ENCODE data around the gene KCNJ15. TPM values are rescaled to one million over a fixed set of nuclear protein-coding genes. Genes with fewer than 3 reads are reported as not detected.

Gene KCNJ15
- total RNA-seq, 1 donor from 2014 or later, result 14.8 TPM

DNA sequence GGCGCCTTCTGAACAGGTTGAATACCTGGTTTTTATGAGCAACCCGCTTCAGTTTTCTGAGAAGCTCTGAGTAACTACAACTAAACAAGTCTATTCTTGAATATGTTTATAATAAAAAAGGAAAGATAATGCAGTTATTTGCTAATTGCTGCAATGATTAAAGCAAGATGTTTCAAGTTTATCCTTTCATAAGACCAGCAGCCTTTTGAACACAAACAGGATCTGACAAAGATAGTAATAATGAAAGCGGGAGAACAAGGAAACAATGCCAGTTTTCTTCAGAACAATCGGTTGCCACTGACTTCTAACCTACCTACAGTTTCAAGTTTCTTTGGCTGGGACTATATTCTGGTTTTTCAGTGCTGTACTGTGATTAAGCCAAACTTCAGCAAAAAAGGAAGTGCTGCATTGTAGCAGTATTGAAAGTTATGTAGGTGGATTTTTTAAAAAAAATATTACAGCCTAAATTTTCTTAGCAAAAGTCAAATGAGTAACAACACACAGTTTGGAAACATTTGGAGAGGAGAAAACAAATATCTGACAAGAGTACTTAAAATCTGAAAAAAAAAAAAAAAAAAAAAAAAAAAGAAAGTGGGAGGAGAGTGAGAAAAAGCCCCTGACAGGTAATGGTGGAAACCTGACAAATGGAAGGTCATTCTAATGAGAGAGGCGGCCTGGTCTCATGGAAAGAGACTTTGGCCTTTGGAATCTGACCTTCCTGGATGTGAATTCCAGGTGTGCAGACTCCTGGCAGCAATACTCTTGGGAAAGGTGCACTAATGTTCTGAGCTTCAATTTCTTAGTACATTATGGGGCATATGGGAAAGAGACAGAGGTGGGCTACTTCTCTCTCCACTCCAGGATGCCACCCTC is 11.4 kb downstream of the KCNJ15 start:
- DNase-seq (ENCODE audit: low read depth), result no peak

DNA sequence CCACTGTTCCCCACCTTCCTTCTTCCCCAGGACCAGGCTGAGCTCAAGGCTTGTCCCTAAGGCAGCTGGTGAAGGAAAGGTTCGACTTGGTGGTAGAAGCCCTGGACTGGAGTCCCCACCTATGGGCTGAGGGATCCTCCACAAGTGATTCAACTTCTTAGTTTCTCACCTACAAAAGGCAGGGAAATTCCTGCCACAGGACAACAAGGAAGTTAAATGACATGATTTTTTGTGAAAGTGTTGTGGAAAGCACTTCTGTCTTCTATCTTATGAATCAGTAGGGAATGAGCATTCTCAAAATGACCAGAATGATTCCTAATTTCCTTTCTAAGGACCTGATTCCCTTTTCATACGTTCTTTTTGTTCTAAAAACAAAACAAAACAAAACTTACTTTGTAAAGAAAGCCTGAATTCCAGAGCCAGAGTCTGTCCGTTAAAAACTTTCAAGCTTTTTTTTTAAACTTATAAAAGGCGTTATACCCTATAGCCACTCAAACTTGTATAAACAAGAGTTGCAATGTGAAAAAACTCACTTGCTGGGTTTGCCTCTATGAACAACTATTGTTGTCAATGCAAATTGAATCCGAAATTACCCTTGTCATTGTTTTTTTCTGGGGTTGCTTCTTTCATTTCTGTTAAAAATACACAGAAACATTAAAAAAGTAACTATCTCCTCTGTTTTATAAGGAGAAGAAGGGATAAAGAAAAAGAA is 12.2 kb downstream of the KCNJ15 start:
- no peak for DNase-seq (ENCODE audit: low read depth)

GRCh38 chr21:38269576-38269936 is 12.8 kb downstream of the KCNJ15 start:
- no peak for DNase-seq (ENCODE audit: low read depth)

DNA sequence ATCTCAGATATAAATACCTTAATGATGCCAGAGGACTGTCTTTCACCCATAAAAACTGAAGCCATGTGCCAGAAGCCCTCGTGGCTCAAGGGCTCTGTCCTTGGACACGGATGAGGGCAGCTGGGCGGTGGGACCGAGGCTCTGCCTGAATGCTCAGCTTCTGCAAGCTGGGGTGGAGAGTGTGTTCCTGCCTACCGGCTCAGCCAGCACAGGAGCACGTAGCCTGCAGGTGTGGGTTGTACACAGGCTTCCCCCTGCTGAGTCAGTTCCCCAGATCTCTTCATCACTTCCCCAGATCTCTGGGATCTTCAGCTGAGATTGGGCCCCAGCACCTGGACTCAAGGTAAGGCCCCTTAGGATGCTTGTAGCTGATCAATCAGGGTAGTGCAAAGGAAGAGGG is 15.4 kb downstream of the KCNJ15 start:
- DNase-seq (ENCODE audit: low read depth), result no peak

DNA sequence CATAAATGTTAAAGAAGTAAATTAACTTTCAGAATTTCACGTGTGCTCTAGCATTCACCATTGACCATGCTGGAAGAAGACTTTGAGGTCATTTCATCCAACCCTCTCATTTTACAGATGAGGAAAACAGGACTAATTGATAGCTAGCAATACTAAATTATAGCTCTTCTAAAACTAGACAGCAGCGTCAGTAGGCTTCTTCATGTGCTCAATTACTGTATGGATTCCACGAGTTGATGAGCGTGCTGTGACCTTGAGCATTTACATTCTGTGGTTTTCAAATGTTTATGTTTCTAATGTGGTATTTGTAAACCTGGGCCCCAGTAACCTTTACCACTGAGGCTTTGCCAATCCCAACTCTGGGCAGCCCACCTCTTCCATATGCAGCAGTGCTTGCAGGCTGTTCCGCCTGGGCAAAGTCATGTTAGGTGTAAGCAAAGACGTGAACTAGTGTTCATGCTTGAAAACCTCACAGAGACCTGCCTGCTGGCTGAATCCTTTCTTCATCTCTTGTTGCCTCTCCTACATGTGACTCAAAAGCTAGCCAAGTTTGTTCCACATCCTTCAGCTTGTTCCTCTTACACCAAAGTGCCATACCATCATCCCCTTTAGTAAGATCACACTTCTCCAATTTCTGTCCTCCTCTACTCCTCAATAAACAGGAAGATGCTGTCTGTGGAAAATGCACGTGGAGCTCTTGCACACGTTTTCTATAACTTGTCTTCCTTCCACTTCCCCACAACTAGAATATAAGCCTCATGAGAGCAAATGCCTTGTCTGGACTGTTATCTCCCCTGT is 17.2 kb downstream of the KCNJ15 start:
- DNase-seq (ENCODE audit: low read depth), result no peak

DNA sequence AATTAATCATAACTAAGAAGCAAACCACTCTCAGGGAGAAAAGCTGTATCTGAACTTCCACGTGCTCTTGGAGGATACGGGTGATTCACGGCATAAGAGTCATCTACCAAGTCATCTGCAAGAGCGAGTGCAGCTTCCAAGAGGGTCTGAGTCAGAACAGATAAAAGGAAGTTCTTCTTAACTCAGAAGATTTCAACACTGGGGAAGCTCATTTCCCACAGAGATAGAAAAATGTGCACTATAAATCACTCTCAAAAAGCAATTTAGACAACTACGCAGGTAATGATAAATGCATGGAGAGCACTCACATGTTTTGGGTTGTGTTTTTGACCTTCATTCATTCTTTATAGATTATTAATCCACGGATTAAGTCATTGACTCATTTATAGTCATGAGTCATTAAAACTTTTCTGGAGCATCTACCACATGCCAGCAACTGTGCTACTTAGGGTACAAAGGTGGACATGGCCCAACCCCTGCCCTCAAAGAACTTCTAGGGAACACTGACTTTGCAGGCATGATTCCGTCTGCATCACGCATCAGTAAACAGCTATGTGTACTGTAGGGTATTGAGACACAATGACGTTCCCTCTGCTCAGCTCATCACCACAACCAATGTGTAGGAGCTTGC is 20.8 kb downstream of the KCNJ15 start:
- DNase-seq (ENCODE audit: low read depth), result peak; percentile 85

DNA sequence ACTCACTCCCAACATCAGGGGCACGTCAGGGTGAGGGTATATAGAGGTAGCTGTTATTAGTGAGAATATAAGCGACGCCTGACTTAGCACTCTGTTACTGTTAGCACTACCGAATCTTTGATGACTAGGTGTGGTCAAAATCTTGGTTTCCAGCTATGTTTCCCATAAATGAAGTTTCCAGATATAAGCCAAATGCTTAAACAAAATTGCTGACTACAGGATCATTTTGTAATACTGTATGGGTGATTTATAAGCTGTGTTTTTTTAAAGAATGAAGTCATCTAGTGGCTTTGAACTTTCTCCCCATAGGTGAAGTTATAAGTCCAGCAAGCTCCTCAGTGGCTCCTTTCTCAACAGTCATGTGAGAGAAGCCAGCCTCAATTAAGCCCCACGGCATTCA is 23.7 kb downstream of the KCNJ15 start:
- no peak for DNase-seq (ENCODE audit: low read depth)

- DNase-seq (ENCODE audit: low read depth), result no peak
Observed at GRCh38 chr21:38280867-38281266, 24.1 kb downstream of the KCNJ15 start.

GRCh38 chr21:38282921-38283320 is 26.1 kb downstream of the KCNJ15 start:
- DNase-seq (ENCODE audit: low read depth), result no peak

- DNase-seq (ENCODE audit: low read depth), result no peak
Observed at GRCh38 chr21:38284216-38284615, 27.4 kb downstream of the KCNJ15 start.

DNA sequence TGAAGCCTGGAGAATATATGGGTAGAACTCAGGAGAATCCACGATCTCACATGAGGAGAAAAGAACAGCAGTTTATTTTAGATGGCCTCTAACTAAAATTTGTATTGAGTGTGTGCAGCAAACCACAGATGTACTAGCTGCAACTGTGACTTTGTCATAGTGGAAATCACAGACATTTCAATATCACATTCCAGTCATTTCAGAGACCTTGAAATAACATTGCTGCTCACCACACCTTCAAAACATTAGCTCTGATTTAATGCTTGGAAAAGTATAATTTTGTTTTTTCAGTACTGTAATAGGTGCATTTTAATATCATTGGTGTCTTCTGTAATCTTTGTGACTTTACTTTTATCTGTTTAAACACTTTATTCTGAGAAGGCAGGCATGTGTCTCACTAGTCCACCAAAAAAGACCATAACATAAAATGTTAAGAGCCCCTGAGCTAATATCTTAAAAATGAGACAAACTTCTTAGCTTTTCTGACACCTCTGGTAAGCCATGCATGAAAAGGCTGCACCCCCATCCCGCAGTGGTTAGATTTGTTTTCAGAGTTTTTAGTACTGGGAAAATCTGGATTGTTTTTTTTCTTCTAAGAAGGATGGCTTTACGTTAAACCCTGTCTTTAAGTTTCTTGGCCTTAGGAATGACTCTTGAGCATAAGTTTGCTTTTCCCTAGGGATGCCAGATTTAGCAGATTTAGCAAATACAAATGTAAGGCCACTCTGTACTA is 30.1 kb downstream of the KCNJ15 start:
- DNase-seq (ENCODE audit: low read depth), result no peak

GRCh38 chr21:38287476-38287875 is 30.7 kb downstream of the KCNJ15 start:
- DNase-seq (ENCODE audit: low read depth), result no peak

DNA sequence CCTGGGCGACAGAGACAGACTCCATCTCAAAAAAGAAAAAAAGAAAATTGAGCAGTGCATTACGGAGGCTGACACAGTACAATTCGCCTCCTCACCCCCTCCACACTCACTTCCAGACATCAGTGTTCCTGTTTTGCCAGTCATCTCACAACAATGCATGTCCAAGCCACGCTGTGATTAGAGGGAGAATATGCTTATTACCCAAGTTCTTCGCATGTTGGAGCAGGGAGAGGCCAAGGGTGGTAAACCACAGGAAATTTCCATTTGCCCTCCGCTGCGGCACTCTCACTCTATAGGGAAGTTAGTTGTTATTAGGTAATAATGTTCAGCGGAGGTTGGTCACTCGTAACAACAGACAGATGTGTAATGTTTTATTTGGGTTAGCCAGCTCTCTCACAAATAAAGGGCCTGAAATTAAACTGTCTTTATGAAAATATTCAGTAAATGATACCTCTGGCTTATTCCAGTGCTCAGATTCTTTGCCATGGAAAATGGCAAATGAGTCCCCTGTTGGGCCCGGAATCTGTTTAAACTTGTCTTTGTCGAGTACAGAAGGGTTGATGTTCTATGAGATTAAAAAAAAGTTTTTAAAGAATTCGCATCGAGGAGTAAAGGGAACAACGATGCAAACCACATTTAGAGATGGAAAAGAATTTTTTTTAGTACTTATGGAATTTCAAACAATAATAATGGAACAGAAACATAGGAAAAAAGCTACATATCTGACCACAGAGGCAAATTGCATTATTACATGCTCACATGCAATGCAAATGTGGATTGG is 33.1 kb downstream of the KCNJ15 start:
- DNase-seq (ENCODE audit: low read depth), result peak; percentile 96

DNA sequence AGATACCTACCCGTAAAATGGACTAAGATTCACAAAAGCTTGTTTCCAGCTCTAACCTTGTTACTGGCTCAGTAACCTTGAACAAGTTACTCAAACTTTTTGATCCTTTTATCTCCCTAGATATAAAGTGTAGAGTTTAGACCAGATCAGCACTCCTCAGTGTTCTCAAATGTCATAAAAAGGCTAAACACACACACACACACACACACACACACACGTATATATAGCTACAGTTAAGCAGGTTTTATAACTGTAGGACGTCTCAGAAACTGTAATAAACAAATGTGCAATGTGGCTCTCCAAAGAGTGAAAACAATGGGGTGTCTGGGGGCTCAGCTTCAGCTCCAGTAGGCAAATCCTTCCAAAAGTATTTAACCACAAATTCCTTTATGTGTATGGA is 34.0 kb downstream of the KCNJ15 start:
- DNase-seq (ENCODE audit: low read depth), result no peak

GRCh38 chr21:38291874-38292273 is 35.1 kb downstream of the KCNJ15 start:
- DNase-seq (ENCODE audit: low read depth), result no peak

GRCh38 chr21:38293113-38293512 is 36.3 kb downstream of the KCNJ15 start:
- DNase-seq (ENCODE audit: low read depth), result no peak

- DNase-seq (ENCODE audit: low read depth), result no peak
Observed at GRCh38 chr21:38293765-38294164, 37.0 kb downstream of the KCNJ15 start.

DNA sequence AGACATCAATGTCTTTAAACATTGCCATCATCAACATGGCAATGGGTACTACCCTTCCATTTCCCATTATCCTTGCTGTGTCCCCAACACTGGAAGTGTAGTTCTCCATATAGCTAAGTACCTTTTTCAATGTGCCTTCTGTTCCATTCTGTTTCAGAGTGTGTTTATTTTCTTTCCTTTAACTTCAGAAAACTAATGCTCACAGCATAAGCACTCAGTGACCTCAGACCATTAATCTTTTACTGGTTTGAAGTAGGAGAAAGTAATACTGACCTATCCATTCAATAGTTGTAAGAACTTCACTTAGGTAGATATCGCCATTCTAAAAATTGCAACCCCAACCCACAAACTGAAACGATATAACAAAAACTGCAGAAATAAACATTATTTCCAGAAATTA is 37.8 kb downstream of the KCNJ15 start:
- DNase-seq (ENCODE audit: low read depth), result no peak

DNA sequence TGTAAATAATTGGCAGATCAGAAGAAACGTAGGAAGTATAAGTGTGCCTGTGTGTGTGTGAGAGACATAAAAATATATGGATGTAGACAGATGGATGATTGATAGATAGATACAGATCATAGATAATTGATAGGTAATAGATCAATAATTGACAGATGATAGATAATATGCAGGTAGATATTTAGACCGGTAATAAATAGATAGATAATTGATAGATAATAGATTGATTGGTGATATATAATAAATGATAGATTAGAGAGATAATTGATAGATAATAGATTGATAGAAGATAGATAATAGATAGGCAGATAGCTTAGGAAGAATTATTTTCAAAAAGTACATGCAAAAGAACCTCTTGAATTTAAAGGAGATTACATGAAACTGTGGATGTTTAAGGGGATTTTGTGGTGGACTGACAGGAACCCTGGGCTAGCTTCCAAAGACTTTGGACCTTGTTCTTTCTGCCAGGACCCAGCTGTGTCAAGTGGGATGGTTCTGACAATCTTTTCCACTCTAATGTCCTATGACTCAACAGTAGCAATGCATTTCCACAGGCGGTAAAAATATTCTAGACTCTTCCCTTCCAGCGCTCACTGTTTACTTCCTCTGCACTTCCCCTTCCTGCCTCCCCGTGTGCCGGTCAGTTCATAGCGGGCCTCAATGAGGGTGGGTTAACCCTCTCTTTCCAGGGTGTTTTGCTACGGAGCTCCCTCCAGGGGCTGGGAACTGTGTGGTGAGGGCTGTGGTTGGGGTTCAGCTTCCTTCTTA is 39.4 kb downstream of the KCNJ15 start:
- DNase-seq (ENCODE audit: low read depth), result peak; percentile 77

Measured in myocyte (in vitro differentiated cells).